HCT116 (cell line): ENCODE measurements around the gene DPH5.

Source experiments
- ATF3 ChIP-seq: IDR thresholded peaks from 2 replicates; pipeline ENCODE4 v1.6.1; 2012
- CBX3 ChIP-seq: IDR thresholded peaks from 2 replicates; pipeline ENCODE4 v1.6.1; 2012; ENCODE audit warnings: low read depth
- CTCF ChIP-seq, 3 experiments: fragments of 200-600 bp in 1 of 3; sonication (generic) in 1 of 3; IDR thresholded peaks in 2 of 3; conservative IDR thresholded peaks in 1 of 3; 2 replicates each; pipeline ENCODE4 v1.5.1; 2012 to 2017; ENCODE audit warnings: low read depth in 2 of 3, low read length in 2 of 3, antibody characterized with exemption in 1 of 3, borderline replicate concordance in 1 of 3, control low read depth in 1 of 3, mild to moderate bottlenecking in 1 of 3, mixed read lengths in 1 of 3, mixed run types in 1 of 3, moderate library complexity in 1 of 3; ENCODE audit not compliant: insufficient read depth in 1 of 3
- EGR1 ChIP-seq: IDR thresholded peaks from 2 replicates; pipeline ENCODE4 v1.6.1; 2012; ENCODE audit warnings: low read depth
- EZH2 ChIP-seq: fragments of 200-600 bp; sonication (generic); IDR thresholded peaks from 2 replicates; pipeline ENCODE4 v1.6.1; 2017; ENCODE audit warnings: antibody characterized with exemption, mixed run types
- MAX ChIP-seq: IDR thresholded peaks from 2 replicates; pipeline ENCODE4 v1.6.1; 2012
- POLR2A ChIP-seq: IDR thresholded peaks from 2 replicates; pipeline ENCODE4 v1.7.0; 2011; ENCODE audit warnings: borderline replicate concordance; ENCODE audit not compliant: insufficient read depth, insufficient read length; ENCODE audit errors: extremely low read depth
- POLR2AphosphoS5 ChIP-seq: IDR thresholded peaks from 2 replicates; pipeline ENCODE4 v1.6.1; 2011; ENCODE audit warnings: mild to moderate bottlenecking, low read depth, low read length, moderate library complexity
- RAD21 ChIP-seq: IDR thresholded peaks from 2 replicates; pipeline ENCODE4 v1.6.1; 2012; ENCODE audit warnings: low read depth, mild to moderate bottlenecking
- REST ChIP-seq: IDR thresholded peaks from 2 replicates; pipeline ENCODE4 v1.6.1; 2012; ENCODE audit warnings: low read depth
- SP1 ChIP-seq: IDR thresholded peaks from 2 replicates; pipeline ENCODE4 v1.6.1; 2012; ENCODE audit warnings: low read depth
- SRF ChIP-seq: IDR thresholded peaks from 2 replicates; pipeline ENCODE4 v1.6.1; 2012; ENCODE audit warnings: low read depth

- TF ChIP-seq CTCF (IDR thresholded peaks at IDR 0.05 in 2 of 3, conservative IDR thresholded peaks at IDR 0.05 in 1 of 3; ENCODE audit: borderline replicate concordance in 1 of 3, insufficient read depth in 1 of 3, low read depth in 2 of 3, low read length in 2 of 3) (no peak), SP1 (no peak), EGR1 (no peak), SRF (no peak), ATF3 (no peak), POLR2A (no peak), EZH2 (no peak), RAD21 (no peak), CBX3 (no peak), POLR2AphosphoS5 (no peak), MAX (no peak), REST (no peak)
Observed at GRCh38 chr1:100995198-100995988, 30.2 kb downstream of the DPH5 start.
